ENCODE data around the gene DCXR. TPM values are rescaled to one million over a fixed set of nuclear protein-coding genes. Genes with fewer than 3 reads are reported as not detected.

DCXR gene
- total and polyA plus RNA-seq, 8 donors = 34.8 to 108 (median 60.0) TPM

GRCh38 chr17:82046903-82047302 lies 9.4 kb upstream of the DCXR start:
- H3K36me3 ChIP-seq = no peaks in the 10 kb centered on the region
- H3K9me3 ChIP-seq = no peaks in the 10 kb centered on the region
- FAIRE-seq = no peak
- intact Hi-C loops (cut with DNase I) = no loop called here
- H3K4me1 ChIP-seq = peaks cover 0 to 4% (median 0%) of the 10 kb centered on the region in 3 donors
- no peak for TF ChIP-seq CTCF (IDR thresholded peaks at IDR 0.05)
- H3K4me3 ChIP-seq = no peak overlapping the region
- no peaks in the 10 kb centered on the region for H3K27me3 ChIP-seq
- peak in 2 of 6 donors; percentile 14 to 36 for DNase-seq
- no peak for ATAC-seq
- no peak overlapping the region for H3K27ac ChIP-seq
- WGBS, 2 donors = 90 to 93% methylated on average over 21 of the region's 21 CpGs

- Histone ChIP-seq H3K27ac (no peak overlapping the region), H3K4me3 (no peak overlapping the region), H3K4me1 (peaks cover 0 to 4% (median 0%) of the 10 kb centered on the region in 3 donors), H3K9me3 (no peaks in the 10 kb centered on the region), H3K36me3 (no peaks in the 10 kb centered on the region), H3K27me3 (no peaks in the 10 kb centered on the region)
- WGBS, 2 donors = 74 to 77% methylated on average over 14 of the region's 14 CpGs
- no peak for TF ChIP-seq CTCF (IDR thresholded peaks at IDR 0.05)
- ATAC-seq = no peak
- intact Hi-C loops (cut with DNase I) = no loop called here
- FAIRE-seq = no peak
- peak in 2 of 6 donors; percentile 26 to 45 for DNase-seq
Measured at GRCh38 chr17:82045936-82046484, 8.5 kb upstream of the DCXR start.

GRCh38 chr17:82043507-82043906 lies 6.0 kb upstream of the DCXR start:
- 76 to 84% methylated on average over 16 of the region's 16 CpGs for WGBS, 2 donors
- no peak overlapping the region for H3K4me3 ChIP-seq
- H3K9me3 ChIP-seq = no peaks in the 10 kb centered on the region
- intact Hi-C loops (cut with DNase I) = no loop called here
- H3K36me3 ChIP-seq = no peaks in the 10 kb centered on the region
- no peak for FAIRE-seq
- H3K4me1 ChIP-seq = no peaks in the 10 kb centered on the region
- no peak for TF ChIP-seq CTCF (IDR thresholded peaks at IDR 0.05)
- ATAC-seq = no peak
- no peak overlapping the region for H3K27ac ChIP-seq
- DNase-seq = no peak
- no peaks in the 10 kb centered on the region for H3K27me3 ChIP-seq

GRCh38 chr17:82042649-82043048 lies 5.2 kb upstream of the DCXR start:
- 65 to 79% methylated on average over 9 of the region's 9 CpGs for WGBS, 2 donors
- intact Hi-C loops (cut with DNase I) = no loop called here
- Histone ChIP-seq H3K9me3 (no peaks in the 10 kb centered on the region), H3K4me3 (no peak overlapping the region), H3K4me1 (no peaks in the 10 kb centered on the region), H3K36me3 (no peaks in the 10 kb centered on the region), H3K27ac (no peak overlapping the region), H3K27me3 (no peaks in the 10 kb centered on the region)
- no peak for TF ChIP-seq CTCF (IDR thresholded peaks at IDR 0.05)
- no peak for ATAC-seq
- no peak for FAIRE-seq
- no peak for DNase-seq

- ATAC-seq (no peak), FAIRE-seq (no peak), DNase-seq (no peak)
- Histone ChIP-seq H3K4me3 (no peak overlapping the region), H3K27ac (no peak overlapping the region), H3K36me3 (no peaks in the 10 kb centered on the region), H3K27me3 (no peaks in the 10 kb centered on the region), H3K9me3 (no peaks in the 10 kb centered on the region), H3K4me1 (peaks cover 0 to 5% (median 0%) of the 10 kb centered on the region in 3 donors)
- WGBS, 2 donors = 83 to 90% methylated on average over 17 of the region's 17 CpGs
- TF ChIP-seq CTCF (IDR thresholded peaks at IDR 0.05) = no peak
- intact Hi-C loops (cut with DNase I) = no loop called here
Measured at GRCh38 chr17:82041144-82041814, 3.8 kb upstream of the DCXR start.
